H1 (cell line): ENCODE data around the gene SH2B3. TPM values are rescaled to one million over a fixed set of nuclear protein-coding genes. Genes with fewer than 3 reads are reported as not detected.

Experiments used
- E2F6 ChIP-seq: IDR thresholded peaks from 2 replicates; pipeline ENCODE4 v1.6.1; 2012; ENCODE audit warnings: inconsistent platforms
- EZH2 ChIP-seq: fragments of 200-600 bp; sonication (generic); IDR thresholded peaks from 2 replicates; pipeline ENCODE4 v1.7.1; 2012; ENCODE audit warnings: low read depth, mild to moderate bottlenecking, moderate library complexity, low read length, inconsistent platforms; ENCODE audit not compliant: severe bottlenecking
- RNF2 ChIP-seq: fragments of 200-900, 300-1000 bp; sonication (generic); IDR thresholded peaks from 2 replicates; pipeline ENCODE4 v1.7.1; 2016; ENCODE audit warnings: borderline replicate concordance, low read depth, mild to moderate bottlenecking, antibody characterized with exemption, low read length; ENCODE audit not compliant: poor library complexity, severe bottlenecking; ENCODE audit errors: missing control alignments
- SIN3A ChIP-seq, 2 experiments: IDR thresholded peaks in 1 of 2; conservative IDR thresholded peaks in 1 of 2; 2 replicates each; pipeline ENCODE4 v1.6.1; 2011 to 2012; ENCODE audit warnings: low read length in 2 of 2, improper control_type of control experiment in 1 of 2, low read depth in 1 of 2, mild to moderate bottlenecking in 1 of 2
- SP2 ChIP-seq: IDR thresholded peaks from 2 replicates; pipeline ENCODE4 v1.6.1; 2012; ENCODE audit warnings: mild to moderate bottlenecking, low read length, inconsistent platforms
- TCF12 ChIP-seq: IDR thresholded peaks from 2 replicates; pipeline ENCODE4 v1.6.1; 2011; ENCODE audit warnings: low read depth, mild to moderate bottlenecking, low read length
- polyA plus RNA-seq, 7 experiments: library from polyadenylated mRNA; depleted of rRNA in 3 of 7; stranded (reverse) in 5 of 7; unstranded in 2 of 7; fragments of >200 nt in 5 of 7; fragments of 200-250 nt in 2 of 7; gene quantifications; 1 replicate in 5 of 7; 2 replicates in 1 of 7; 4 replicates in 1 of 7; pipeline versions ENCODE4 v1.2.1 to v1.2.3, GENCODE V29; 2011 to 2013; ENCODE audit warnings: missing spikeins in 2 of 7, mixed read lengths in 2 of 7
- total RNA-seq: library from RNA; stranded (reverse); fragmentation: NEBNext Ultra II Directional; extraction: Animal tissue kit (Norgen Biotek cat#: 25700); gene quantifications from 2 replicates; pipeline ENCODE4 v1.2.1, GENCODE V29; 2021

Gene SH2B3
- total and polyA plus RNA-seq, 2 of the 8 experiments (the other 6 are each of a cell fraction or from before 2014, with no cell fraction given): 20.8 to 34.1 TPM

- TF ChIP-seq E2F6 (no peak), SP2 (no peak), TCF12 (no peak), SIN3A (conservative IDR thresholded peaks at IDR 0.05 in 1 of 2, IDR thresholded peaks at IDR 0.05 in 1 of 2; ENCODE audit: low read depth in 1 of 2, low read length in 2 of 2) (no peak), RNF2 (no peak), EZH2 (no peak)
- TF ChIP-seq, all 59 proteins: peak for 0
Observed at GRCh38 chr12:111469401-111469800, 63.7 kb downstream of the SH2B3 start (continued).
